ENCODE measurements around the gene LPP.

Gene LPP

GRCh38 chr3:188339410-188340295, 185.7 kb downstream of the LPP start:
- DNase-seq = no peak

GRCh38 chr3:188341501-188341900, 187.5 kb downstream of the LPP start:
- no peak for DNase-seq

- DNase-seq = no peak
Measured at GRCh38 chr3:188342991-188343732, 189.2 kb downstream of the LPP start.

DNA sequence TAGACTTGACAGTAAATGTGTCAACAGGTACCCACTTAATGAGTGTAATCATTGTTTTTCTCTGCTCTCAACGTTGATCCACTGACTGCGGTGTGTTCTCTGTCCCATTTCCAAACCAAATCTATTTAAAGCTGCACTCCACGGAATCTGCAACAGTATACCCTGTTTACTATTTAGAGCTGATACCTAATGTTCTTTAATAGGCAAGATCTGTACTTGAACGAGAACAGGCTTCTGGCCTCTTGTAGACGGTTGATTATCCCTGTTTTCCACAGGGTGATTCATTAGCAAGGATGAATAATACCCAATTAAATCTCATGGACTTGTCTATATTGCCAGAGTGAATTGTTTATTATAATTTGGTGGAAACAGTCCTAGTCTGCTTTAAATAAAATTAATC, 189.9 kb downstream of the LPP start:
- DNase-seq = no peak

GRCh38 chr3:188345223-188345622, 191.3 kb downstream of the LPP start:
- no peak for DNase-seq

DNA sequence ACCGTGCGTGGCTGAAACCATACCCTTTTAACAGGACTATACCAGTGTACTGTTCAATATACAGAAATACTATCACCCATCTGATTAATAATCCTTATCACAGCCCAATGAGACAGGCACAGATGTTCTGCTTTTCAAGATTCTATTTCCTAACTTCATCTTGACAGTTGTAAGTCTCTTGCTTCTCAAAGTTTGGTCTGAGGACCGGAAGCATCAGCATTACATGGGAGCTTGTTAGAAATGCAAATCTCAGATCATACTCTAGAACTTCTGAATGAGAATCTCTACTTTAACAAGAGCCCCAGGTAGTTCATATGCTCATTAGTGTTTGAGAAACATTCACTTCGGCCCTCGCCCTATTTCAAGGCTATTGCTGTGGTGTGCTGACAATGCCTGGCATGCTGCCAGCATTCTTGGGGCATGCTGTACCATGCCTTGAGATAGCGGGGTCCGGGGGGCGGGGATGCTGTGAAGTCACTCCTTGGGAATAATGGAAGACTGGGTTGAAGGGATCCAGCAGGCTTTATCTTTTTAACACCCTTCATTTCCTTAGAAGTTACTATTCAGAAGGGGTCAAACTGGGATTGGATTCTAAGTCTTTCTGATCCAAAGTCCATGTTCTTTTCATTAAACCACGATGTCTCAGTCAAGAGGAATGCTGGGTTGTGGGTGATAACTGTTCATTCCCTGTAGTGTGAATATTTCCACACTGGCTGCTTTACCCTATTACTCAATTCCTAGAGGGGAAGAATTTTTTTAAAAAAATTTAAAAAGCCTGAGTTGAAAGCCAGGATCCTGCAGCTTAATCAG, 194.7 kb downstream of the LPP start:
- no peak for DNase-seq

GRCh38 chr3:188349351-188349901, 195.5 kb downstream of the LPP start:
- no peak for DNase-seq

- DNase-seq = no peak
Measured at GRCh38 chr3:188349933-188350332, 196.0 kb downstream of the LPP start.

- no peak for DNase-seq
Measured at GRCh38 chr3:188350961-188351360, 197.0 kb downstream of the LPP start.

DNA sequence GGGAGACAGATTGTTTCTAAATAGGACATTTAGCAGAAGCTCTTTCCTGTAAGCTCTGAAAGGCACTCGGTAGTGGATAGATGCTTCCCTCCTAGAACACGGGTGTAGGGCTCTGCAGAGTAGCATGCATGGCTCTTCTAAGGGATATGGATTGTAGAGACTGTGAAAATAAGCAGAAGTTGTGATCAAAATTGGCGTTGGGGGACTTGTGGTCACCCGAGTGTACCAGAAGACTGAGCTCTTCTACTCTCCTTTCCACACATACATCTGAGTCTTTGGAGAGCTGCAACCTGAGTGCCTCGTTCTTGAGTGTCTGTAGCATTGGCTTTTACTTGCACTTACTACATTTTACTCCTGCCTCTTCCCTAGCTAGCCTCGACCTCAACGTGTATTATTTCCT, 197.7 kb downstream of the LPP start:
- DNase-seq = no peak

GRCh38 chr3:188352196-188352927, 198.4 kb downstream of the LPP start:
- DNase-seq = no peak

- no peak for DNase-seq
Measured at GRCh38 chr3:188353426-188353825, 199.5 kb downstream of the LPP start.

GRCh38 chr3:188358787-188359493, 205.0 kb downstream of the LPP start:
- no peak for DNase-seq

DNA sequence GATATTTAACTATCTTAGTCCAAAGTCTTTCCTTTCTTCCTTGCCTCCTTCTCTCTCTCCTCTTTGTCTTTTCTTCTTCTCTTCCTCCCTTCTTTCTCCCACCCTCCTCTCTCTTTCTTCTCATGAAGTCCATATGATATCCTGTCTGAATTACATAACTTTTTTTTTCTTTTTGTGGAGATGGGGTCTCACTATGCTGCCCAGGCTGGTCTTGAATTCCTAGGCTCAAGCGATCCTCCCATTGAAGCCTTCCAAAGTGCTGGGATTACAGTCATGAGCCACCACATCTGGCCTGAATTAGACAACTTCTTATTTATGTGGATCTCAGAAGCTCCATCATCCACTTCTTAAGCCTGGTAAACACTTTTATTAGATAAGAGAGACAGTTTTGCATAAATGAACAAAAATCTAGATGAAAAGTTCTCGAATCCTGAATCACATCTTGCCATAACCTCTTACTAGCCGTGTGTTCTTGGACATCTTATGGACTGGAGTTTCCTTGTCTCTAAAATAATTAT, 206.5 kb downstream of the LPP start:
- no peak for DNase-seq

DNA sequence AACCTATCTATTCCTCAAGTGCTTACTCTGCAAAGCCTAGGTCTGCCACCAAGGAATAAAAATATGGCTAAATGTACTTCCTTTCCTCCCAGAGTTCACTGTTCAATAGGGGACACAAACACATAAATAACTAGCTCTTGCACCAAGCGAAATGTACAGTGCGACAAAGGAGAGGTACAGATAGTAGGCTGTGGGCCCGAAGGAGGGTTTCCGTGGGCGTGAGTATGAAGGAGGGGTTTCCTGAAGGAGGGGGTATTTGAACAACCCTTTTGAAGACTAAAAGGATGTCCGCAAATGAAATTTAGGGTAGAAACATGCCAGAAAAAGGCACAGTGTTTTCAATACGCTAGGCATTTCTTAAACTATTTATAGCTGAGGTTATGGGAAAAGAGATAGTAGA, 207.9 kb downstream of the LPP start:
- no peak for DNase-seq

DNA sequence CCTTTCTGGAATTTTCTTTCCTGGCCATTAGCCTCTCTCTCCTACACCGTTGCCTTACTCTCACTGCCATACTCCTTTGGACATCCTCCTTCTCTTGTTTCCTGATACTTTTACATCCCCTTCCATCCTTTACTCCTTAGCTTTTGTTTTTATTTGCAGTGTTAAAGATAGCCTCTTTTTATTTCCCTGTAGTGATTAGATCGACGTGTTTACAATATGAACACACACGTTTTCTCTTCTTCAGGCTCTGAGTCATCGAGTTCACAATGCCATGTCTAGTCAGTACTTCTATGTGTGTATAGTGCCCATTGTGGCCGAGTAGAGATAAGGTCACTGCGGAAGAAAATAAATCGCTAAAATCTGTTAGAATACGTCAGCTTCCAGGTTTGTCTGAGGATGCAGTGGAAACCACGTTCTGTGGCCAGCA, 208.5 kb downstream of the LPP start:
- DNase-seq = no peak

DNA sequence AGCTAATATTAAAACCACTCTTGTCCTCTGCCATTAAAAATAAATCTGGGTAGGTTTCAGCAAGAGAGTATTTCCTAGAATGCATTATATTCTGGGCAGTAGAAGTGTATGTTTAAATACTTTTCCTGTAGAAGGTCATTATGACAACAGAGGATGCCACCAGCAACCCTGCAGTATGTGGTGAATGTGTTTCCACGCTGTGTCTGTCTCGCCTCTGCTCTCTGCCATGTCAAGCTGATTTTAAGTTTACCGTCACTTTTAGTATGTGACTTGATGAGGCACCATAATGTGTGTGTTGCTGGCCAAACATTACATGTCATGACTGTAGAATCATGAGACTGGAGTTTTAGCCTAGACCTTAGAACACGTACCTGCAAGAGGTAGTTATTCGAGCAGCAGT, 211.2 kb downstream of the LPP start:
- no peak for DNase-seq

DNA sequence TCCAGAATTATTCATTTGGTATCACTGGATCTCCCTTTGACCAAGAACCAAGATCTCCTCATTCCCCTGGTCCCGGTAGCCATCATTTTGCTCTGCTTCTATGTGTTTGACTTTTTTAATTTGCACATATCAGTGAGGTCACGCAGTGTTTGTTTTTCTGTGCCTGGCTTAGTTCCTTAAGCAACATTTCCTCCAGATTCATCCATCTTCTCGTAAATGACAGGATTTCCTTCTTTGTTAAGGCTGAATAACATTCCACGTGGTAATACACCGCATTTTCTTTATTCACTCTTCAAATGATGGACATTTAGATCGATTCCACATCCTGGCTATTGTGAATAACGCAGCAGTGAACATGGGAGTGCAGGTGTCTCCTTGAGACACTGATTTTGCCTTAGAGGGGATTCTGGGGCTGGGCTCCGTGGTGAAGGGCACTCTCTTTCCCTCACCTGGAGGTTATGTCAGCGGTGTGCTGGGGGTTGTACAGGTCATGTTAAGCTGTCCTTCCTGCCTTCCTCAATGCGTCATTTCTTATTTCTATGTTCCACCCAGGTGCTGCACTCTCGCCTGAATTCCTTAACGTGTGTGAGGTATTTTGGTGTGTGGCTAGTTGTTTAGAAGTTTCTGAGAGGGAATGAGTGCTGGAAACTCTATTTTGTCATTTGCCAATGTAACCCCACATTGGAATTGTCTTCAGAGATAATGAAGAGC, 212.2 kb downstream of the LPP start:
- no peak for DNase-seq

DNA sequence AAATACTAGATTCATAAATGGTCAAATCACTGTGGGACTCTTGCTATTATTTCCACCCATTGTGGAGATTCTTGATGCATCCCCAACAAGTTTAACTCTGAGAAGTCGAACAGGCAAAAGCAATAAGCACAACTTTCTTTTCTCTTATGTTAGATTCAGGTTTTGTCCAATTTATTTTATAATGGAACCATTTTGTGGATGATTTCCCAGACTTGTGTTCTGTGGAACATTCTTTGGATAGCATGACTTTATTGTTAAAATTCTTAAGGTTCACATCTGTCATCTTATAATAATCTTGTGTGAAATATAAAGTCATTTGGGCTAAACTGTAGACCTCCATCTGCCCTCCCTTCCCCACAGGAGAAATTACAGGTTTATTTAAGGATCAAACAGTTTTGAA, 213.7 kb downstream of the LPP start:
- DNase-seq = no peak

- no peak for DNase-seq
Measured at GRCh38 chr3:188369526-188369925, 215.6 kb downstream of the LPP start.

Measured in GF-D8 (cell line).